HG03354 (cell line): ENCODE measurements around the gene SPSB3.
A peak's percentile ranks its signal among the peaks of the same experiment; 100 is the strongest.

Experiments used
- ATAC-seq: cut with Tn5 transposase; IDR thresholded peaks from one replicate; pipeline ENCODE4 v1.9.1; 2021; ENCODE audit warnings: mild to moderate bottlenecking; ENCODE audit not compliant: unreplicated experiment, poor library complexity, severe bottlenecking

The SPSB3 gene

DNA sequence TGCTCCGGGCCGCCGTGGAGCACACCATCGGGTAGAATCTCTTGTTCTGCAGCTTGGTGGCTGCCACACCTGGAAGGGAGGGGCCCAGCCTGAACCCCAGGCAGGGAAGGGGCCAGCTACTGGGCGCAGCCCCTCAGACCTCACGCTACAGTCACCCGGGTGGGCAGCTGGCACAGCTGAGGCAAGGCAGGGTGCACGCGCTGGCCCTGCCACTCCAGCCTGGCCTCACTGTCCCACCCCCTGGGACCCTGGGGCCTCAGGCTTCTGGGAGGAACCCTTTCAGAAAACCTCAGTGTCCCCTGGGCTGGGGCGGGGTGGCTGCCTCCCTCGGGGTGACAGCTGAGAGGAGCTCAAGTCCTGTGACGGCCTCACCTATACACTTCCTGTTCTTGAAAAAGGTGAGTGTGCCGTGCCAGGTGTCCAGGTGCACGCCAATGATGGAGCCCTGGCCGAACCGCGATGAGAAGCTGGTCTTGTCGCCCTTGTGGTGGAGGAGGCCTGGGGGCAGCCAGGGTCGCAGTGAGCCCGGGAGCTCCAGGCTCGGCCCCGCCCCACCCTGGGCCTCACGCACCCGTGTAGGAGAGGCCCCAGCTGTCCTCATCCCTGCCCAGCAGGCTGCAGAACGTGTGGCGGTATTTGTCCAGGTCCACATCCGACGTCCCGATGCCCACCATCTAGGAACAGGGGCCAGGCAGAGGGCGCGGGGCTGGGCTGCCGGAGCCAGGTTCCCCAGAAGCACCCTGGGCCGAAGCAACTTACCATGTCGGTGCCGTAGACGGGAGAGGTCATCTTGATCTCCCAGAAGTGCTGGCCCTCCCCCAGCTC, 4.8 kb downstream of the SPSB3 start:
- ATAC-seq: no peak

DNA sequence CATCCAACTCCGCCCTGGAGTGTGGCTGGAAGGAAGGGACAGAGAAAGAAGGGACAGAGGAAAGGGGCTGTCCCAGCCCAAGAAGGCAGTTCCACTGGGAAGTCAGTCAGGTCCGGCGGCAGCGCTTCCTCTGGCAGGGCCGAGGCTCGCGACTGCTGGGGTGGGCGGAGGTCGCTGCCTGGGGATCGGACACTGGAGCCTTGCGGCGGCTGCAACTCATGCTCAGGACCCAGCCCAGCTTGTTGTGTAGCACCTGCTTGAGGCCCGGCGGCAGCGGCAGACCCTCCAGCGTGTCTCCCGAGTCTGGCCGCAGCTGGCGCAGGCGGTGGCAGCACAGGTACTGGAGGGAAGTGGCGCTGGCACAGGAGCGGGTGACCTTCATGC, 5.4 kb downstream of the SPSB3 start:
- no peak for ATAC-seq

DNA sequence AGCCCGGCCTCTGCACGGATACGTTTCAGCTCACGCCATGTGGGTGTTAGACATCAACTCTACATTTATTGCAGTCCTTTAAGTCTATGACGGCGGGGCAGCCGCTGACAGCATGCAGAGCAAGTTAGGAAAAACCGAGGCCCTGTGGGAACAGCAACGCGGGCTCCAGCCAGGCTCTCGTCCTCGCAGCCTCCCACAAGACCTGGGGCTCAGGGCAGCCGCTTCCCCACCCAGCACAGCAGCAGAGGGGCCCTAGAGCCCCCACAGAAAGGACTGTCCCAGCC, 5.8 kb downstream of the SPSB3 start:
- ATAC-seq: no peak

DNA sequence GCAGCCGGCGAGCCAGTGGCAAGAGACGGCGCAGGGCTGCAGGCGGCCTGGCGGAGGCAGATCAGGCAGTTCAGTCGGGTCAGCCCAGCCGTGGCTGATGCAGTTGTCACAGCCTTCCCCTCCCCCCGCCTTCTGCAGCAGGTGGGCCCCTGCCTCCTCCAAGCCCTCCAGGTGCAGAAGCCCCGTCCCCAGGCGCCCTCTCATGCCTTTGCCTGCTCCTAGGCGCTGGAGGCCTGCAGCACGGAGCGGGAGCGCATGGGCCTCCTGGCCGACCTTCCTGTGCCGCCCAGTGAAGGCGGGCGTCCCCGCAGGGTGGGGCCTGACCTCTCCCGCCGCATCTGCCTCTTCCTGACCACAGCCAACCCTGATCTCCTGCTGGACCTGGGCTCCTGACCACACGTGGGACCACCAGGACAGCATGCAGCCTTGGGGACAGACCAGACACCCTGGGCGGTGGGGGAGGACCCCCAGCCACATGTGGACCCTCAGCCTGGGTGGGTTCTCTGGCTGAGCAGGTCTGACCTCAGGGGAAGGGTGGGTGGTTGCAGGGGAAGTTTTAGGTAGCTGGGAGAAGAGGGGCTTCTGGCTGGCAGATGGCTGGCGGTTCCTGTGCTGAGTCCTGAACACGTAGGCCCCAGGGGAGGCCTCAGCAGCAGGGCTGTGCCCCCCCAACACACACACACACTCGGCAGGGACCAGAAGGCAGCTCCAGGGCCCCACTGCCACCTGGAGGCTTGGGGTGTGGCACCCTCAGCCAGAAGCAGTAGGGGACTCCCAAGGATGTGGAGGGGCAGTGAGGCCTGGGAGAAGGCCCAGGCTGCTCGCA, 6.3 kb downstream of the SPSB3 start:
- ATAC-seq: no peak

DNA sequence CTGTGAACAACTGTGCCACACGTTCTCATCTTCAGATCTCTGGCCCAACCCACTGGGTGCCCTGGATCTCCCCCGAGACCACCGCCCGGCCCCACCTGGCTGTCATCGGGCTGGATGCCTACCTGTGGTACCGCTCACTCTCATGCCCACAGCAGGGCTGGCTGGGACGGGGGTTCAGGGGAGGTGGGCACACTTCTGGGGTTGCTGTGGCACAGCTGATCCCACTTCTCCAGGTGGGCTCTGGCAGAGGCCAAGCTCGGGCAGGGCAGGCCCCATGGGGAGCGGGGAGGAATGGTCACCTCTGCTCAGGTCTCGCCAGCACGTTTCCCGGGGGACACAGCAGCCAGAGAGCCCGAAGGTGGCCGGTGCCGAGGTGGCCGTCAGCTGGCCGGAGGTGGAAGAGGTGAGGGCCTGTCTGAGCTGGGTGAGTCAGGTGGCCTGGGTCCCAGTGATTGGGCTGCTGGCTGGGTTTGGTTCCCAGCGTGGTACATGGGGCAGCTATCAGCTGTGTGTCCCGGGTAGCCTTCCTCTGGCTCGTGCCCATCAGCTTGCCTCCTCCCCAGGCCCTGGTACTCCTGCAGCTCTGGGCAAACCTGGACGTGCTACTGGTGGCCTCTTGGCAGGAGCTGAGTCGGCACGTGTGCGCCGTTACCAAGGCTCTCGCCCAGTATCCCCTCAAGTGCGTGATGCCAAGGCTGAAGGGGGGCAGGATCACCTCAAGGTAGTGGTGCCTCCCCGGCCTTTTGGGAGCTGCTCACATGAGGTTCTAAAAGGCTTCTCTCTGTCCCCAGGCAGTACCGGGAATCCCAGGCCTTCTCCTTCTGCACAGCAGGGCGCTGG, 7.1 kb downstream of the SPSB3 start:
- no peak for ATAC-seq

DNA sequence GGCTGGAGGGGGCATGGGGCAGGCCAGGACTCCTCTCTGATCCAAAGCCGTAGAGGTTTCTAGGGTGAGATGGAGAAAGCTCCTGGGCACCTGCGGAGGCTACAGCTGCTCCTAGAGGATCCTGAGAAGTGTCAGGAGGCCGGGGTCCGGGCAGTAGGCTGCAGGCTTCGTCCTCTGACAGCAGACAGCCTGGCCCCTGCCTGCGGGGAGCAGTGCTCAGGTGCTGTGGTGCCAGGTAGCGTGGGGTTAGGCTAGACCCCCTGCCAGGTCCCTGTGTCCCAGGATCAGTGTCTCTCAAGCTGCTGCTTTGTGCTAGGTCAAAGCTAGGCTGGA, 8.0 kb downstream of the SPSB3 start:
- no peak for ATAC-seq

DNA sequence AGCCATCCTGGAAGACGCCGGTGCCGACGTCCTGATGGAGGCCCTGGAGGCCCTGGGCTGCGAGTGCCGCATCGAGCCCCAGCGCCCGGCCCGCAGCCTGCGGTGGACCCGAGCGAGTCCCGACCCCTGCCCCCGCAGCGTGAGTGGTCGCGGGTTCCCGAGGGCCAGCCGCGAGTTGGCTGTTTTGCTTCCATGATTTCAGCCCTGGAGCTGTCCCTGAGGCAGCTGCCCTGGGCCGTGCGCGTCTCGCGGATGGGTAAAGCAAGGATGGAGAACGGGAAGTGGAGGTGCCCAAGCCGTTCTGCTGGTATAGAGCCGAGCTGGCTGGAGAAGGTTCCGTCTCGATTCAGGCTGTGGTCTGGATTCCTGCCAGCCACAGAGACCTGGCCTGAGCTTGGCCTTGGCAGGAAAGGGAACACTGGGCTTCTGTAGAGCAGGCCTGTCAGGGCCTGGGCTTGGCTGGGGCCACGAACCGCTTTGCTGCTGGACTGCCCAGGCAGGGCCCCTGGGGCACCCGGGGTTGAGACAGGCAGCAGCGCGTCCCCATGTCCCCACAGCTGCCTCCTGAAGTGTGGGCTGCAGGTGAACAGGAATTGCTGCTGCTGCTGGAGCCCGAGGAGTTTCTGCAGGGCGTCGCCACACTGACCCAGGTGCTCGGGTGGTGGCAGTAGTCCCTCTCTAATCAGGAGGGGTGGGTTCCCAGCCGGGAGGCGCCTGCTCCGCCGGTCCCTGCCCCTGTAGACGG, 8.5 kb downstream of the SPSB3 start:
- no peak for ATAC-seq

DNA sequence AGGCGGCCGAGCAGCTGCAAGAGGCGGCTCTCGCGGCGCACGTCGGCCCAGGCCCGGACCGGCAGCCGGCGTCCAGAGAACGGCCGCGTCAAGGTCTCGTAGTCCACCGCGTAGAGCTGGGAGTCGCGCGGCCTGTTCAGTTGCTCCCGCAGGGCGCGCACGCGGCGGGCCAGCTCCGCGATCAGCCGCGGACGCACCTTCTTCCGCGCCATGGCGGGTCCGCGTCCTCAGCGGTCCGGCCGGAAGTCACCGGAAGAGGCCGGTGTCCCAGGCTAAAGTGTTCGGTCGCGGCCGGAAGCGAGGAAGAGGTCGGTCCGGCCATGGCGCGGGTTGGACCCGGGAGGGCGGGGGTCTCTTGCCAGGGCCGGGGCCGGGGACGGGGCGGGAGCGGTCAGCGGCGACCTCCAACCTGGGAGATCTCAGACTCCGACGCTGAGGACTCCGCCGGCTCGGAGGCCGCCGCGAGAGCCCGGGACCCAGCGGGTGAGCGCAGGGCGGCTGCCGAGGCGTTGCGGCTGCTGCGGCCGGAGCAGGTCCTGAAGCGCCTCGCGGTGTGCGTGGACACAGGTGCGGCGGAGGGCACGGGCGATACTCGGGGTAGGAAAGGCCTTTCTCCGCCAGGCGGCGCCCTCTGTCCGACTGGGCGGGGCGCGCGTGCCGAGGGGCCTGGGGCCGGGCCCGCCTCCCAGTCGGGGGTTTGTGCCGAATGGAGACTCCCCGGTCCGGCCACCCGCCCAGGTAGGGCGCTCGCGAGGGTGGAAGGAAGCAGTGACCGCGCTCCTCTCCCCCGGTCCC, 9.3 kb downstream of the SPSB3 start, which contains the start of gene MRPS34:
TSS of gene MRPS34 (minus strand) at position 227 of the 795 bp plus-strand sequence. CDS start at position 212, 15 bp downstream.
- ATAC-seq: peak; percentile 58

DNA sequence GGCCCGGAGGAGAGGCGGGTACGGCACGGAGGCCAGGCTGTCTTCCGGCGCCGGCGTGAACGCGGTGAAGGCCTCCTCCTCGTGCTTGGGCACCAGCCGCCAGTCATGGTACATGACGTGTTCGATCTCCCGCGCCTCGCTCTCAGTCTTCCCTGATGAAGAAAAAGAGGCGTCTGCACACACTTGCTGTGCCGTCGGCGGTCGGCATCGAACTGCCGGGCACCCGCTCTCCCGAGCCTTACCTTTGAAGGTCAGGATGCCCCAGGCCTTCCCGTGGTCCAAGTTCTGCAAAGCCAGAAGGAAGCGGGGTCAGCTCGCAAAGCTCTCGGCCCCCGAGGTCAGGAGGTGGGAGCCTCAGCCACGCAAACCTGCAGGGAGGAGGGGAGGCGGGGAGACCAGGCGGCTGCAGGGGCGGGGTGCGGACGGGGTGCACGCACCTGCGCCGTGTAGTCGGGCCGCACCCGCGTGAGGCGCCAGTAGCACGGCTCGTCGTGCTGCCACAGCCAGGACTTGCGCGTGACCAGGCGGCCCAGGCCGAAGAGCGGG, 9.9 kb downstream of the SPSB3 start, which contains the start of gene EME2:
TSS of gene EME2 (plus strand) at position 449 of the 546 bp plus-strand sequence. CDS start 418 bp downstream, outside the sequence.
- peak; percentile 6 for ATAC-seq

DNA sequence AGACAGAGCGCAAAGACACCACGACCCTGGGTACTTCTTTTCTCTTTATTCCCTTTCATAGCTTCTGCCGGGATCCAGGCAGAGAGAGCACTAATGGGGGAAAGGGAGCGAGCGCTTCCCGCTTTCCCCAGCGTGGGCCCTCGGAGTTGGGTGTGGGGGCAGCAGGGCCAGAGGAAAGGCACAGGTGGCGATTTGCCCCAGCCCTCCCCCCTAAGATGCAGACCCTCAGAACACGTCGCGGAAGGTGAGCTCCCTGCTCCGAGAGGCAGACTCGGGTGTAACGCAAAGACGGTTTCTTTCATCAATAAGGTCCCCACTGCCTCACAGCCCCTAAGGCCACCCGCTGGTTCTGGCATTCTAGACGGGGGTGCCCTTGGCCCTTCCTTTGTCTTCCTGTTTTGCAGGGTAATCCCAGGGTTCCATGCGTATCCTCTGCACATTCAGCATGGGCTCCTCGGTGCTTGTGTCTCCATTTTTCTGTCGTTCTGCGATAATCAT, 10.5 kb downstream of the SPSB3 start:
- ATAC-seq: no peak

DNA sequence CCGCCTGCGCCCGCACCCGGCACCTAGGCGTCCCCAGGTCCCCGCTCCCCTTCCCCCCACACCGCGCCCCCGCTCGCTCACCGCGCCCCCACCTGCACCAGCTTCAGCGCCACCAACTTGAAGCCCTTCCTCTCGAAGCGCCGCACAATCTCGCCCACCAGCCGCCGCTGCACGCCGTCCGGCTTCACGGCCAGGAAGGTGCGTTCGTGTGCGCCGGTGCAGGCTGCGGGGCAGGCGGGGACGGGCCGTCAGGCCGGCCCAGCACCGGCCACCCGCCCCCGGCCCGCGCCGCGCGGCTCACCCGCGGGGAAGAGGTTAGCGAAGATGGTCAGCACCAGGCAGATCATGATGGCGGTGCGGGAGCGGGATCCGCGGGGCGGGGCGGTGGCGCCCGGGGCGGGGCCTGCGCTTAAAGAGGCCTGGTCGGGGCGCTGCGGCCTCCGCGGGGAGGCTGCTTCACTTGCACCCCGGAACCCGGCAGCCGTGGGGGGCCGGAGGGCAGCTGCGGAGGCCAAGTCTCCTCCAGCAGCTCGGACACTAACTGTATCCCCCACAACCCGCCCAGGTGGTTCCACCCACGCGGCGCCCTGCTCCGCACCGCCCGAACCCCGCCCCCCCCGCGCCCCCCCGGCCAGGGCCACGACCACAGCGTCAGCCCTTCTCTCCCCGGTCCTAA, 11.0 kb downstream of the SPSB3 start, which contains the start of gene NME3:
TSS of gene NME3 (minus strand) at position 356 of the 676 bp plus-strand sequence. CDS start at position 347, 9 bp downstream.
- ATAC-seq: no peak

DNA sequence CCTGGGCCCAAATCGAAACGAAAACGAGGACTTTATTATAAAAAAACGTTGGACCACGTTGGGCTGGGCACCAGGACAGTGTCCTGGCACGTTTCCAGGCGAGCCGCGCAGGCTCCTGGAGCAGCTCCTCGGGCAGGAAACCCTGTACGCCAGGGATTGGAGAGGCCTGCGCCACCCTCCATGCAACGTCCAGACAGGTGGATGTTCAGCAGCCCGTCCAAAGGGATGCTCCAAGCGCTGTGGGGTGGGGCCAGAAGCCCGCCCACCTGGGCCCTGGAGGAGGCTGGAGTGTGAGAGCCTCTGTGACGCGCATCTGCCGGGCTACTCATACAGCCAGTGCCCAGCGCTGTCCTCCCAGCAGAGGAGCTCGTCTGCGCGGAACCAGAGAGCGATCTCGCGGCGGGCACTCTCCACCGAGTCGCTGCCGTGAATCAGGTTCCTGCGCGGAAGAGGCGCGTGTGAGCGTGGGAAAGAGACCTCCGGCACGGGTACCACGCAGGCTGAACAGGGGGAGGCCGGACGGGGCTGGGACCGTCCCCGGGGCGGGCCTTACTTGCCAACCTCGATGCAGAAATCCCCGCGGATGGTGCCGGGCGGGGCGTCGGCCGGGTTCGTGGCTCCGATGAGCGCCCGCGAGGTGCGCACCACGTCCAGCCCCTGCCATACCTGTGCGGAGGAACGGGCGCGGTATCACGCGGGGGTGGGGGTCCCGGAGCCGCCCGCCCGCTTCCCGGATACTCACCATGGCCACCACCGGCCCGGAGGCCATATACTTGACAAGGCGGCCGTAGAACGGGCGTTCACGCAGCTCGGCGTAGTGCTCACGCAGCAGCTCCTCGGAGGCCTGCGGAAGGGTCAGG, 11.8 kb downstream of the SPSB3 start:
- ATAC-seq: no peak

DNA sequence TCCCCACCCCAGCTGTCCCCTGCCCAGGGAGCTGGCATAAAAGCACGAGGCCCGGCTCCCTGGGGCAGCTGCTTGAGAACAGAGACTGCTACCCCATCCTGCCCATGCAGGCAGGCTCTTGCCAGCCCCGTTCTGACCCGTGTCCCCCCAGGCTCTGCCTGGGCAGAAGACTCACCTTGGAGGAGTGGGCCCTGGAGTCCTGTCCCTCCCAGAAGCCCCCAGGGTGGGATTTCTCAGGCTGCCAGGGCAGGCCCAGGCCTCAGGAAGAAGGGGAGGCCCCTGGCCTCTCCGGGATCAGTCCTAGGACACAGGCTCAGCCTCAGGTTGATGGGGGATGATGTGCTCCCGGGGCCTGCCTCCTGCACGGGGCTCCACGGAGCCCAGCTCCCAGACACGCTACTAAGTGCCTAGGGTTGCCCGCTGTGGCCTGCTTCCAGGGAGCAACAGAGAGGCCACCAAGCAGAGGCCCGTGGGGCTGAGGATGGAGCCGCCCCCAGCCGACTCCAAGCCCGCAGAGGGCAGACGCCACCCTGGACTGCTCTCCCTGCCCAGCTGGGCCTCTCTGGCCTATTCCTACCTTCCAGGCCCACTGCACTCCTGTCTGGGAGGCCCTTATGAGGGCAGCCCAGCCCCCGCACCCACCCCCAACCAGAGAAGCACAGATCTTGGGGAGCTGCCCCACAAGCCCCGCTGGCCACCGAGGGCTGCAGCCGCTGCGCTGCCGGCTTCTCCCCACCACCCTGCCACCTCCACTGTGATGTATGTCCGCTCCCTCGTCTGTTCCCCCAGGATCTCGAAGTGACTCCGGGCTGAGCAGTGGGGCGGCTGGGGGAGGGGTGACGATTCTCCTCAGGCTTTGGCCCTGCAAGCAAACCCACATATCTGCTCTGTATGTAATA, 12.7 kb downstream of the SPSB3 start:
- no peak for ATAC-seq

DNA sequence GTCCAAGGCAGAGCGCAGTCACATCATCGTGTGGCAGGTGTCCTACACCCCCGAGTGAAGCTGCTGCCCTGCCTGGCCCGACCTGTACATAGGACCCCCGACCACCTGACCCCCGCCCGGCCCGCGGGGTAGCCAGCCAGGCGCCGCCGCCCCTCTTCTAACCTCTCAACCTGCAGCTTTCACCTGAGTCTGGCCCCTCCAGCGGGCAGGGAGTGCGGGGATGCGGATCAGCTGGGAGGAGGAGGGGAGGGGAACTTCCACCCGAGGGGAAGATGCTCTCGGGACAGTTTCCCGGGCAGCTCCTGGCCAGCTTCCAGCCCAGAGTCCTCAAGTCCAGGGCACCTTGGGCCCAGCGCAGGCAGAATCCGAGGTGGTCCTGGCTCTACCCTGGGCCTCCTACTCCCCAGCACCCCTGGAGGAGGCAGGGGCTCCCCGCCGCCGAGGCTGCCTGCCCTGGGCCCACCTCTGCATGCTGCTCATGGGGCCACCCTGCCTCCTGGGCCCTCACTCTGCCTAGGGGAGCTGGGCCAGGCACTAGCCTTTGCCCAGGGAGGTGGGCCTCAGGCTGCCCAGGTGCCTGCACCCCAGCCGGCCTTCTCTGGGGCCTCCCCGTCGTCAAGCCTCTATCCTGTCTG, 13.5 kb downstream of the SPSB3 start:
- ATAC-seq: no peak

DNA sequence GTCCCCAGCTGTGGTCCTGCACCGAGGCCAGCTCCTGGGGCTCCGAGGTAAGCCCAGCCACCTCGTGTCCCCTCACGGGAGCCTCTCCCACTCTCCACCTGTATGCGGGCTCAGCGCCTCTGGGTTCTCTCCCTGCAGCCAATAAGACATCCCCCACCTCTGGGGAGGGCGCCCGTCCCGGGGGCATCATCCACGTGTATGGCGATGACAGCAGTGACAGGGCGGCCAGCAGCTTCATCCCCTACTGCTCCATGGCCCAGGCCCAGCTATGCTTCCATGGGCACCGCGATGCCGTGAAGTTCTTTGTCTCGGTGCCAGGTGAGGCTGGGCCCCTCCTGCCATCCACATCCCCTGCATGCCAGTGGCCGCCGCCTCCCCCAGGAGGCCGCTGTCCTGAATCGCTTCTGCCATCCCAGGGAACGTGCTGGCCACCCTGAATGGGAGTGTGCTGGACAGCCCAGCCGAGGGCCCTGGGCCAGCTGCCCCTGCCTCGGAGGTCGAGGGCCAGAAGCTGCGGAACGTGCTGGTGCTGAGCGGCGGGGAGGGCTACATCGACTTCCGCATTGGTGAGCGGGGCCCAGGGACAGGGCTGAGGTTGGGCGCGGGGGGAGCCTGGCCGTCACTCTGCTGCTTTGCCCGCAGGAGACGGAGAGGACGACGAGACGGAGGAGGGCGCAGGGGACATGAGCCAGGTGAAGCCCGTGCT, 14.2 kb downstream of the SPSB3 start:
- ATAC-seq: no peak
